GM12878 (cell line): Measurements from ENCODE around the gene PTPN22. TPM values are rescaled to one million over a fixed set of nuclear protein-coding genes. Genes with fewer than 3 reads are reported as not detected.

Source experiments
- CBX5 ChIP-seq: sonication (generic); IDR thresholded peaks from 2 replicates; pipeline ENCODE4 v1.6.1; 2016; ENCODE audit warnings: low read depth, moderate library complexity, mild to moderate bottlenecking, inconsistent platforms
- HDAC2 ChIP-seq: fragments of 200-600 bp; sonication (generic); IDR thresholded peaks from 2 replicates; pipeline ENCODE4 v1.6.1; 2017
- MTA2 ChIP-seq: fragments of 450-650 bp; IDR thresholded peaks from 2 replicates; pipeline ENCODE4 v1.6.1; 2016; ENCODE audit warnings: low read depth, mild to moderate bottlenecking, moderate library complexity
- MTA3 ChIP-seq: IDR thresholded peaks from 2 replicates; pipeline ENCODE4 v1.6.1; 2012; ENCODE audit warnings: low read length, inconsistent platforms, borderline replicate concordance
- PAX8 ChIP-seq: fragments of 450-650 bp; IDR thresholded peaks from 2 replicates; pipeline ENCODE4 v1.6.1; 2017; ENCODE audit warnings: mild to moderate bottlenecking, moderate library complexity
- SP1 ChIP-seq: IDR thresholded peaks from one replicate; pipeline ENCODE4 v1.6.1; 2011; ENCODE audit warnings: low read depth, low read length
- USF1 ChIP-seq: IDR thresholded peaks from 2 replicates; pipeline ENCODE4 v1.6.1; 2011; ENCODE audit warnings: borderline replicate concordance, low read depth, mild to moderate bottlenecking, moderate library complexity, mixed read lengths, low read length; ENCODE audit not compliant: insufficient read depth; ENCODE audit errors: extremely low read length
- ZNF274 ChIP-seq: IDR thresholded peaks from one replicate; pipeline ENCODE4 v1.8.0; 2011; ENCODE audit not compliant: insufficient read length, insufficient read depth
- ZNF687 ChIP-seq: fragments of 450-650 bp; IDR thresholded peaks from 2 replicates; pipeline ENCODE4 v1.6.1; 2017; ENCODE audit warnings: mild to moderate bottlenecking, moderate library complexity
- polyA plus RNA-seq, 11 experiments: library from polyadenylated mRNA; depleted of rRNA in 4 of 11; unstranded in 6 of 11; stranded (reverse) in 5 of 11; fragments of >200 nt; fragmentation: Nextera tagmentation in 4 of 11; fragmentation: Illumina TruSeq in 1 of 11; extraction: Ambion mirVana in 4 of 11; extraction: Trizol in 1 of 11; gene quantifications; 1 replicate in 1 of 11; 2 replicates in 10 of 11; pipeline versions ENCODE4 v1.2.1 to v1.2.3, GENCODE V29; 2011 to 2016; ENCODE audit warnings: inconsistent platforms in 2 of 11, missing spikeins in 2 of 11, low read depth in 1 of 11
- total RNA-seq, 4 experiments: library from RNA; depleted of rRNA in 3 of 4; stranded (reverse); fragments of >200 nt in 3 of 4; fragmentation: Illumina TruSeq in 1 of 4; extraction: Trizol in 1 of 4; gene quantifications; 2 replicates each; pipeline versions ENCODE4 v1.2.1 to v1.2.3, GENCODE V29; 2013 to 2021
- TF ChIP-seq, protein P1 (sequence below): fragments of 450-650 bp; IDR thresholded peaks from 2 replicates; pipeline ENCODE4 v1.6.1; 2017; ENCODE audit warnings: borderline replicate concordance
- TF ChIP-seq, protein P2 (sequence below), 3 experiments: IDR thresholded peaks in 2 of 3; conservative IDR thresholded peaks in 1 of 3; 2 replicates each; pipeline ENCODE4 v1.5.1; 2011; ENCODE audit warnings: low read depth in 3 of 3, low read length in 3 of 3, mild to moderate bottlenecking in 3 of 3, control low read depth in 2 of 3, moderate library complexity in 2 of 3, inconsistent platforms in 1 of 3, mixed read lengths in 1 of 3; ENCODE audit not compliant: control insufficient read depth in 2 of 3, insufficient read depth in 1 of 3; ENCODE audit errors: extremely low read depth in 1 of 3
- TF ChIP-seq, protein P3 (sequence below): fragments of 450-650 bp; IDR thresholded peaks from 2 replicates; pipeline ENCODE4 v1.6.1; 2016; ENCODE audit warnings: mild to moderate bottlenecking
- TF ChIP-seq, protein P4 (sequence below): fragments of 450-650 bp; IDR thresholded peaks from 2 replicates; pipeline ENCODE4 v1.6.1; 2018; ENCODE audit warnings: borderline replicate concordance, mild to moderate bottlenecking; ENCODE audit not compliant: partially characterized antibody
- TF ChIP-seq, protein P5 (sequence below): IDR thresholded peaks from 2 replicates; pipeline ENCODE4 v1.6.1; 2011; ENCODE audit warnings: low read depth, low read length, improper control_type of control experiment, borderline replicate concordance

The PTPN22 gene
- total and polyA plus RNA-seq, 10 of the 15 experiments (the other 5 are each of a cell fraction or from before 2014, with no cell fraction given), result 22.8 to 65.1 (median 44.9) TPM

- TF ChIP-seq ZNF687 (0 out of 2 replicates have a peak, but pooled peaks have one; percentile 11), ZNF274 (no peak), USF1 (peak; percentile 21), MTA2 (peak; percentile 77), PAX8 (no peak), CBX5 (no peak), HDAC2 (no peak), SP1 (no peak), MTA3 (no peak)
- TF ChIP-seq, protein P1, sequence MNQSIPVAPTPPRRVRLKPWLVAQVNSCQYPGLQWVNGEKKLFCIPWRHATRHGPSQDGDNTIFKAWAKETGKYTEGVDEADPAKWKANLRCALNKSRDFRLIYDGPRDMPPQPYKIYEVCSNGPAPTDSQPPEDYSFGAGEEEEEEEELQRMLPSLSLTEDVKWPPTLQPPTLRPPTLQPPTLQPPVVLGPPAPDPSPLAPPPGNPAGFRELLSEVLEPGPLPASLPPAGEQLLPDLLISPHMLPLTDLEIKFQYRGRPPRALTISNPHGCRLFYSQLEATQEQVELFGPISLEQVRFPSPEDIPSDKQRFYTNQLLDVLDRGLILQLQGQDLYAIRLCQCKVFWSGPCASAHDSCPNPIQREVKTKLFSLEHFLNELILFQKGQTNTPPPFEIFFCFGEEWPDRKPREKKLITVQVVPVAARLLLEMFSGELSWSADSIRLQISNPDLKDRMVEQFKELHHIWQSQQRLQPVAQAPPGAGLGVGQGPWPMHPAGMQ, result no peak
- TF ChIP-seq, protein P2, sequence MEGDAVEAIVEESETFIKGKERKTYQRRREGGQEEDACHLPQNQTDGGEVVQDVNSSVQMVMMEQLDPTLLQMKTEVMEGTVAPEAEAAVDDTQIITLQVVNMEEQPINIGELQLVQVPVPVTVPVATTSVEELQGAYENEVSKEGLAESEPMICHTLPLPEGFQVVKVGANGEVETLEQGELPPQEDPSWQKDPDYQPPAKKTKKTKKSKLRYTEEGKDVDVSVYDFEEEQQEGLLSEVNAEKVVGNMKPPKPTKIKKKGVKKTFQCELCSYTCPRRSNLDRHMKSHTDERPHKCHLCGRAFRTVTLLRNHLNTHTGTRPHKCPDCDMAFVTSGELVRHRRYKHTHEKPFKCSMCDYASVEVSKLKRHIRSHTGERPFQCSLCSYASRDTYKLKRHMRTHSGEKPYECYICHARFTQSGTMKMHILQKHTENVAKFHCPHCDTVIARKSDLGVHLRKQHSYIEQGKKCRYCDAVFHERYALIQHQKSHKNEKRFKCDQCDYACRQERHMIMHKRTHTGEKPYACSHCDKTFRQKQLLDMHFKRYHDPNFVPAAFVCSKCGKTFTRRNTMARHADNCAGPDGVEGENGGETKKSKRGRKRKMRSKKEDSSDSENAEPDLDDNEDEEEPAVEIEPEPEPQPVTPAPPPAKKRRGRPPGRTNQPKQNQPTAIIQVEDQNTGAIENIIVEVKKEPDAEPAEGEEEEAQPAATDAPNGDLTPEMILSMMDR (IDR thresholded peaks at IDR 0.05 in 2 of 3, conservative IDR thresholded peaks at IDR 0.05 in 1 of 3; ENCODE audit: control insufficient read depth in 2 of 3, extremely low read depth in 1 of 3, insufficient read depth in 1 of 3, low read depth in 3 of 3, low read length in 3 of 3), result peak; percentile 34 to 74 (median 57)
- TF ChIP-seq, protein P3, sequence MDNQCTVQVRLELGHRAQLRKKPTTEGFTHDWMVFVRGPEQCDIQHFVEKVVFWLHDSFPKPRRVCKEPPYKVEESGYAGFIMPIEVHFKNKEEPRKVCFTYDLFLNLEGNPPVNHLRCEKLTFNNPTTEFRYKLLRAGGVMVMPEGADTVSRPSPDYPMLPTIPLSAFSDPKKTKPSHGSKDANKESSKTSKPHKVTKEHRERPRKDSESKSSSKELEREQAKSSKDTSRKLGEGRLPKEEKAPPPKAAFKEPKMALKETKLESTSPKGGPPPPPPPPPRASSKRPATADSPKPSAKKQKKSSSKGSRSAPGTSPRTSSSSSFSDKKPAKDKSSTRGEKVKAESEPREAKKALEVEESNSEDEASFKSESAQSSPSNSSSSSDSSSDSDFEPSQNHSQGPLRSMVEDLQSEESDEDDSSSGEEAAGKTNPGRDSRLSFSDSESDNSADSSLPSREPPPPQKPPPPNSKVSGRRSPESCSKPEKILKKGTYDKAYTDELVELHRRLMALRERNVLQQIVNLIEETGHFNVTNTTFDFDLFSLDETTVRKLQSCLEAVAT, result no peak
- TF ChIP-seq, protein P4, sequence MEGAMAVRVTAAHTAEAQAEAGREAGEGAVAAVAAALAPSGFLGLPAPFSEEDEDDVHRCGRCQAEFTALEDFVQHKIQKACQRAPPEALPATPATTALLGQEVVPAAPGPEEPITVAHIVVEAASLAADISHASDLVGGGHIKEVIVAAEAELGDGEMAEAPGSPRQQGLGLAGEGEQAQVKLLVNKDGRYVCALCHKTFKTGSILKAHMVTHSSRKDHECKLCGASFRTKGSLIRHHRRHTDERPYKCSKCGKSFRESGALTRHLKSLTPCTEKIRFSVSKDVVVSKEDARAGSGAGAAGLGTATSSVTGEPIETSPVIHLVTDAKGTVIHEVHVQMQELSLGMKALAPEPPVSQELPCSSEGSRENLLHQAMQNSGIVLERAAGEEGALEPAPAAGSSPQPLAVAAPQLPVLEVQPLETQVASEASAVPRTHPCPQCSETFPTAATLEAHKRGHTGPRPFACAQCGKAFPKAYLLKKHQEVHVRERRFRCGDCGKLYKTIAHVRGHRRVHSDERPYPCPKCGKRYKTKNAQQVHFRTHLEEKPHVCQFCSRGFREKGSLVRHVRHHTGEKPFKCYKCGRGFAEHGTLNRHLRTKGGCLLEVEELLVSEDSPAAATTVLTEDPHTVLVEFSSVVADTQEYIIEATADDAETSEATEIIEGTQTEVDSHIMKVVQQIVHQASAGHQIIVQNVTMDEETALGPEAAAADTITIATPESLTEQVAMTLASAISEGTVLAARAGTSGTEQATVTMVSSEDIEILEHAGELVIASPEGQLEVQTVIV, result no peak
- TF ChIP-seq, protein P5, sequence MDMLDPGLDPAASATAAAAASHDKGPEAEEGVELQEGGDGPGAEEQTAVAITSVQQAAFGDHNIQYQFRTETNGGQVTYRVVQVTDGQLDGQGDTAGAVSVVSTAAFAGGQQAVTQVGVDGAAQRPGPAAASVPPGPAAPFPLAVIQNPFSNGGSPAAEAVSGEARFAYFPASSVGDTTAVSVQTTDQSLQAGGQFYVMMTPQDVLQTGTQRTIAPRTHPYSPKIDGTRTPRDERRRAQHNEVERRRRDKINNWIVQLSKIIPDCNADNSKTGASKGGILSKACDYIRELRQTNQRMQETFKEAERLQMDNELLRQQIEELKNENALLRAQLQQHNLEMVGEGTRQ, result no peak; the same call in 1 of the 2 replicates
These were observed 2.7 kb upstream of the PTPN22 start (continued) for GRCh38 chr1:113874012-113874879.
